Measurements from ENCODE around the gene OMP.

OMP gene

GRCh38 chr11:77108436-77108835 lies 5.8 kb downstream of the OMP start:
- TF ChIP-seq, protein P1, sequence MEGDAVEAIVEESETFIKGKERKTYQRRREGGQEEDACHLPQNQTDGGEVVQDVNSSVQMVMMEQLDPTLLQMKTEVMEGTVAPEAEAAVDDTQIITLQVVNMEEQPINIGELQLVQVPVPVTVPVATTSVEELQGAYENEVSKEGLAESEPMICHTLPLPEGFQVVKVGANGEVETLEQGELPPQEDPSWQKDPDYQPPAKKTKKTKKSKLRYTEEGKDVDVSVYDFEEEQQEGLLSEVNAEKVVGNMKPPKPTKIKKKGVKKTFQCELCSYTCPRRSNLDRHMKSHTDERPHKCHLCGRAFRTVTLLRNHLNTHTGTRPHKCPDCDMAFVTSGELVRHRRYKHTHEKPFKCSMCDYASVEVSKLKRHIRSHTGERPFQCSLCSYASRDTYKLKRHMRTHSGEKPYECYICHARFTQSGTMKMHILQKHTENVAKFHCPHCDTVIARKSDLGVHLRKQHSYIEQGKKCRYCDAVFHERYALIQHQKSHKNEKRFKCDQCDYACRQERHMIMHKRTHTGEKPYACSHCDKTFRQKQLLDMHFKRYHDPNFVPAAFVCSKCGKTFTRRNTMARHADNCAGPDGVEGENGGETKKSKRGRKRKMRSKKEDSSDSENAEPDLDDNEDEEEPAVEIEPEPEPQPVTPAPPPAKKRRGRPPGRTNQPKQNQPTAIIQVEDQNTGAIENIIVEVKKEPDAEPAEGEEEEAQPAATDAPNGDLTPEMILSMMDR (IDR thresholded peaks at IDR 0.05; ENCODE audit: low read depth, low read length), result no peak

DNA sequence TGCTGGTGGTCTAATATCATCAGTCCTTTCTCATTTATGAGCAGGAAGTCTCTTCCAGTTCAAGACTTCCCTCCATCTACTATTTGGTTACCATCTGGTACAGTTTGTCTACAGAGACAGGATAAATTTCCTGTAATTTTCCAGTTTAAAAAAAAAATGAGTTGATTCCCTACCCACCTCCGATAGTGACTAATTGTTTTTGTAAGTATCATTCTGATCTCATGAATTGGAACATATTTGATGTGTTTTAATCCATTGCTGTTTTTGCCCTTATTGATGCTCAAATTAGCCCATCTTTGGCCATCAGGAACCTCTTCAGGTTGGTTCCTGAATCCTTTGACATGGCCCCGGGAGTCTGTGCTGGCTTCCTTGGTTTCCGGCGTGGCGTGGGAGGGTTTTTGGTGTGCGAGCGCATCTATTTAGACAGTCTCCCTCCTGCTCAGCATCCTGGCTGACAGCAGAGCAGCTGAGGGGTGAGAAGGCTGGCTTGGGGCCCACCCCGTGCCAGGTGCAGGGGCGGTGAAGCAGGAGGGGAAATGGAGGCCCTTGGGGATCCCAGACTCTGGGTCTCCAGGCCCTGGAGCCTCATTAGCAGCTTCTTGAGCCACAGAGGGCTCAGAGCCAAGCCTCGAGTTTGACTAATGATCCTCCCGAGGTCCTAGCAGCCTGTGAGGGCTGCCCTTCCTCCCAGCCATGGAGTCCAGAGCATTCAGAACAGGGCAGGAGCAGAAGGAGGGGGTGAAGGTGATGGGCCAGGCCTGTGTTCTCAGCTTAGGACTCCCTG lies 6.8 kb downstream of the OMP start:
- no peak overlapping the region for H3K4me3 ChIP-seq (ENCODE audit: low read depth, low read length)

More at GRCh38 chr11:77108436-77108835, 5.8 kb downstream of the OMP start:
- H3K4me3 ChIP-seq (ENCODE audit: low read depth, low read length), result no peak overlapping the region

DNA sequence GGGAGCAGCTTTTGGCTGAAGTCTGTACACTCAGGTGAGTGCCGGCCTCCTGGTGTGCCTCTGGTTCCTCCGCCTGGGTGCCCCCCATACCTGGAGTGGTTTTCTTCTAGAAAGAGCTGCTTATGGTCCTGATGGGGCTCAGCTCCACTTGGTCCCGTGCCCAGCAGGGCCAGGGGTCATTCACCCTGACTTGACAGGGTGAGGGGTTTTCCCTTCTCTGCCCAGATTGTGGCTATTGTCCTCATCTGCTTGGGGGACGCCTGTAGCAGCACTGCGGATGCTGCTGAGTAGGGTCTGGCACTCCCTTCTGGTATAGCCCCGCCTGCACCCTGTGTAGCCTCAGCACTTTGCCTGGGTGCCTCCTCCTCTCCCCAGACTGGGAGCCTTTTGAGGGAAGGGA lies 8.2 kb downstream of the OMP start:
- H3K4me3 ChIP-seq (ENCODE audit: low read depth, low read length), result no peak overlapping the region
- TF ChIP-seq, protein P1 (IDR thresholded peaks at IDR 0.05; ENCODE audit: low read depth, low read length), result no peak

More for the DNA sequence above, 6.8 kb downstream of the OMP start:
- TF ChIP-seq, protein P1 (IDR thresholded peaks at IDR 0.05; ENCODE audit: low read depth, low read length), result no peak

GRCh38 chr11:77111277-77111676 lies 8.6 kb downstream of the OMP start:
- TF ChIP-seq, protein P1 (IDR thresholded peaks at IDR 0.05; ENCODE audit: low read depth, low read length), result no peak
- H3K4me3 ChIP-seq (ENCODE audit: low read depth, low read length), result no peak overlapping the region

DNA sequence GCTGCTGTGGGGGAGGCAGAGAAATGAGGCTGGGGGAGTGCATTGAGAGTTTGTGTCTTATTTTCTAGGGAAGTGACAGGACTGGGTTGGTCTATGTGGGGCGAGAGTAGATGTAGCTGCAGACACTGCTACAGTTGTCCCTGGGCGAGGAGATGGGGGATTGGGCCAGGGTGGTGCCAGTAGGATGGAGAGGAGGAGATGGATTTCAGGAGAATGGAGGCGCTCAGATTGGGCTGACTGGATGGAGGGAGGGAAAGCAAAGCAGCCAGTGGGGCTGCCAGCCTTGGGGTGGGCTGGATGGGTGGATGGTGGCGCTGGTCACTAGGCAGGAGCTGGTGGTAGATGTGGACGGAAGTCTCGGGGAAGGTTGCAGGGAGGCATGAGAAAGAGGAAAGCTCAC lies 9.3 kb downstream of the OMP start:
- no peak overlapping the region for H3K4me3 ChIP-seq (ENCODE audit: low read depth, low read length)
- TF ChIP-seq, protein P1 (IDR thresholded peaks at IDR 0.05; ENCODE audit: low read depth, low read length), result no peak

GRCh38 chr11:77112641-77113381 lies 10.2 kb downstream of the OMP start:
- H3K4me3 ChIP-seq (ENCODE audit: low read depth, low read length), result no peak overlapping the region
- TF ChIP-seq, protein P1 (IDR thresholded peaks at IDR 0.05; ENCODE audit: low read depth, low read length), result no peak
